NCI-H2107 (cell line): ENCODE data around the gene POU2AF3.
"Not testable (repeated sequence)": the region's sequence is repeated elsewhere in the genome, so short reads cannot be mapped to it uniquely, and the experiment has no call there.

Experiments
- DNase-seq: peaks from one replicate; lab custom pipeline; 2025; lab: John Stamatoyannopoulos, UW

The POU2AF3 gene

GRCh38 chr11:111298413-111299100, at the start of gene POU2AF3:
TSS of gene POU2AF3 (plus strand) at chr11:111298546. CDS start at chr11:111298582, 36 bp downstream.
- no peak for DNase-seq

- DNase-seq: no peak
Measured at GRCh38 chr11:111250936-111251335, 47.4 kb upstream of the POU2AF3 start.

- no peak for DNase-seq
Measured at GRCh38 chr11:111253131-111253530, 45.2 kb upstream of the POU2AF3 start.

GRCh38 chr11:111253630-111254029, 44.7 kb upstream of the POU2AF3 start:
- DNase-seq: no peak

- no peak for DNase-seq
Measured at GRCh38 chr11:111258046-111258445, 40.3 kb upstream of the POU2AF3 start.

- no peak for DNase-seq
Measured at GRCh38 chr11:111259896-111260295, 38.5 kb upstream of the POU2AF3 start.

GRCh38 chr11:111260811-111261210, 37.5 kb upstream of the POU2AF3 start:
- no peak for DNase-seq

- DNase-seq: no peak
Measured at GRCh38 chr11:111264646-111265045, 33.7 kb upstream of the POU2AF3 start.

- DNase-seq: no peak
Measured at GRCh38 chr11:111265421-111265820, 32.9 kb upstream of the POU2AF3 start.

- not testable (repeated sequence) for DNase-seq
Measured at GRCh38 chr11:111268303-111268702, 30.0 kb upstream of the POU2AF3 start.

GRCh38 chr11:111269146-111269868, 29.0 kb upstream of the POU2AF3 start:
- DNase-seq: no peak

- DNase-seq: no peak
Measured at GRCh38 chr11:111272420-111272819, 25.9 kb upstream of the POU2AF3 start.

GRCh38 chr11:111282562-111283075, 15.7 kb upstream of the POU2AF3 start:
- DNase-seq: no peak

- no peak for DNase-seq
Measured at GRCh38 chr11:111283945-111284481, 14.3 kb upstream of the POU2AF3 start.

- no peak for DNase-seq
Measured at GRCh38 chr11:111285189-111286091, 12.9 kb upstream of the POU2AF3 start.

- DNase-seq: no peak
Measured at GRCh38 chr11:111291764-111292163, 6.6 kb upstream of the POU2AF3 start.

- DNase-seq: not testable (repeated sequence)
Measured at GRCh38 chr11:111292408-111292807, 5.9 kb upstream of the POU2AF3 start.

- no peak for DNase-seq
Measured at GRCh38 chr11:111296196-111296595, 2.1 kb upstream of the POU2AF3 start.

GRCh38 chr11:111297696-111298095, 650 bp upstream of the POU2AF3 start:
- no peak for DNase-seq

GRCh38 chr11:111299101-111300026, 1.0 kb downstream of the POU2AF3 start:
- DNase-seq: no peak

GRCh38 chr11:111300569-111300968, 2.2 kb downstream of the POU2AF3 start:
- no peak for DNase-seq
